GM19467 (cell line): ENCODE results near the gene CDC20.

Experiments used
- ATAC-seq: cut with Tn5 transposase; IDR thresholded peaks from one replicate; pipeline ENCODE4 v1.9.1; 2021; ENCODE audit warnings: mild to moderate bottlenecking, moderate library complexity; ENCODE audit not compliant: unreplicated experiment

The CDC20 gene

GRCh38 chr1:43358746-43359693 lies at the start of gene CDC20:
Gene CDC20, plus strand, starts transcription at chr1:43358981. Its CDS starts 235 bp downstream, at chr1:43359216.
- peak; percentile 89 for ATAC-seq

GRCh38 chr1:43309405-43310025 lies 49.3 kb upstream of the CDC20 start:
- no peak for ATAC-seq

DNA sequence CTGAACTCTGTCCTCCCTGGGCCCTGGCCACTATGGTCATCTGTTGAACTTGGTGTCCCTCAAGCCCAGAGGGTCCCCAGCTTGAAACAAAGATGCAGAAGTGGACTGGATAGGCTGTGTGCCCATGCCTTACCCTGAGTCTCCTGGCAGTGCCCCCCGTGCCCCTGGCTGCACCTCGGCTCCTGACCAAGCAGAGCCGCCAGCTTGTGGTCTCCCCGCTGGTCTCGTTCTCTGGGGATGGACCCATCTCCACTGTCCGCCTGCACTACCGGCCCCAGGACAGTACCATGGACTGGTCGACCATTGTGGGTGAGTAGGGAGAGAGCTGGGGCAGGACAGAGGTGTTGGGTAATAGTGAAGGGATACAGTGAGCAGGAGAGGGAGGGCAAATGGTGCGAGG lies 47.3 kb upstream of the CDC20 start:
- no peak for ATAC-seq

GRCh38 chr1:43312212-43312623 lies 46.6 kb upstream of the CDC20 start:
- no peak for ATAC-seq

- ATAC-seq = no peak
Observed at GRCh38 chr1:43312663-43313515, 45.9 kb upstream of the CDC20 start.

- no peak for ATAC-seq
Observed at GRCh38 chr1:43313771-43314170, 45.0 kb upstream of the CDC20 start.

DNA sequence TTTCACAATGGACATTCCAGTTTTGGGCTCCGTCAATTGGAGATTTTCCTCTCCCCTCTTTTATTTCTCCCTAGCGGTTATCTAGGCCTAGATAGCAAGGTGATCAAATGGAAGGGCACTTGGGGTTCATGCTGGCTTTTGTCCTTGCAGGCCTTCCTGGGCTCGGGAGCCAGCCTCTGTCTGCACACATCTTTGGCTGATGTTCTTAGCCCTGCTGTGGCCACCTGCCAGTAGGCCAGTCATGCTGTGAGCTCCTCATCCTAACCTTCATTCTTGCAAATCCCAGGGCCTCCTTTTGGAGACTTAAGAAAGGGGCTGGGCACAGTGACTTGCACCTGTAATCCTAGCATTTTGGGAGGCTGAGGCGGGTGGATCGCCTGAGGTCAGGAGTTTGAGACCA lies 44.5 kb upstream of the CDC20 start:
- no peak for ATAC-seq

- no peak for ATAC-seq
Observed at GRCh38 chr1:43315481-43315880, 43.3 kb upstream of the CDC20 start.

DNA sequence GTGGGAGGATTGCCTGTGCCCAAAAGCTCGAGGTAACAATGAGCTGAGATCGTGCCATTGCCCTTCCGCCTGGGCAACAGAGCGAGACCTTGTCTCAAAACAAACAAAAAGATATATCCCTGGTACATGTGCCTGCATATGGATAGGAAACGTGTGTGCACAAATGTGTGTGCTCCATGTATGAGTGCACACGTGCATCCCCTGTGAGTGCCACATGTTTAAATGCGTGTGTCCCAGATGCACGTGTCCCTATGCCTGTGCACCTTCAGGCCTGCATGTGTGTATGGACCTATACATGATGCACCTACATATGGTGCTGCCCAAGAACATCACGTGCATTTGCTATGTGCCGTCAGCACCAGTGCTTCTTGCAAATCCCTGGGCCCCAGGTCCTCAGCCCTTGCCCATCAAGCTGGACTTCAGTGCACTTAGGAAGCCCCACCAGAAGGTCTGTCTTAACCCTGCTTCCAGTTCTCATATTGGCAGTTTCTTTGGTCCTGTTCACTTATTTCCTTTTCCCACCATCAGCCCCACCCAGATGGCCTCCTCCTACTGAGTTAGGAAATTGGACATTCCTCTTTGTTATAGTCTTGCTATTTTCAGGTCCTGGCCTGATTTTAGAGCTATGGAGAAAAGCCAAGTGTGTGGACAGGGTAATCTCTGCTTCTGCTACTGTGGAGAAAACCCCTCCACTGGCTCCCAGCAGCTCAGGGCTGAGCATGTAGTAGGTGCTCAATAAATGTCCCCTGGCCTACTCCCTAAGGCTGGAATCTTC lies 42.6 kb upstream of the CDC20 start:
- no peak for ATAC-seq

- no peak for ATAC-seq
Observed at GRCh38 chr1:43316738-43317520, 41.9 kb upstream of the CDC20 start.

- no peak for ATAC-seq
Observed at GRCh38 chr1:43317817-43318471, 40.8 kb upstream of the CDC20 start.

- ATAC-seq = no peak
Observed at GRCh38 chr1:43318831-43319230, 40.0 kb upstream of the CDC20 start.

DNA sequence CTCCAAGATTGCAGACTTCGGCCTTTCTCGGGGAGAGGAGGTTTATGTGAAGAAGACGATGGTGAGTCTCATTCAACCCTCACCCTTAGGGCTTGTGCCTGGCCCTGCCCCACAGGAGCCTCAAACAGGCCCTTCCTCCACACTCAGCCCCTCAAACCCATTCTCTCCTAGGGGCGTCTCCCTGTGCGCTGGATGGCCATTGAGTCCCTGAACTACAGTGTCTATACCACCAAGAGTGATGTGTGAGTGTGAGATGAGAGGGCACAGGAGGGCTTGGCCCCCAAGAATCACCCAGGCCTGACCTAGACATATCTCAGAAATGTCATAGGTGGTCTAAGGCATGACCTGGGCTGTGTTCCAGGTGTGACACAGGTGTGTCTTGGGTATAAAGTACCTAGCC lies 39.5 kb upstream of the CDC20 start:
- no peak for ATAC-seq

GRCh38 chr1:43319766-43320165 lies 39.0 kb upstream of the CDC20 start:
- ATAC-seq = no peak

DNA sequence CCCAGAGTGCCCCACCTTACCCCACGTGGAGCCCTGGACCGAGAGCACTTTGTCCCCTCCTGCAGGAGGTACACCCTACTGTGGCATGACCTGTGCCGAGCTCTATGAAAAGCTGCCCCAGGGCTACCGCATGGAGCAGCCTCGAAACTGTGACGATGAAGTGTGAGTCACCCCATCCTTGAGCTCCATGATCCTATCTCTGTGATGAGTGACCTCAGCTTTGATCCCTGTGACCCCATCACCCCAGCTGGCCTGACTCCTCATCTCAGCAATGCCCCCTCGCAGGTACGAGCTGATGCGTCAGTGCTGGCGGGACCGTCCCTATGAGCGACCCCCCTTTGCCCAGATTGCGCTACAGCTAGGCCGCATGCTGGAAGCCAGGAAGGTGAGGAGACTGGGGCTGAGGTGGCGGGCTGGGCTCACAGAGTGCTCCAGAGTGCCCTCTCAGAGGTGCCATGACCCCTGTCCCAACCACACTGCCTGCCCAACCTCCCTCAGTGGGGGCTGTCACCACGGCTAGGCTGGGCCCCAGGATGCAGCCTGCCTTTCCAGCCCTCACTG lies 37.4 kb upstream of the CDC20 start:
- no peak for ATAC-seq

DNA sequence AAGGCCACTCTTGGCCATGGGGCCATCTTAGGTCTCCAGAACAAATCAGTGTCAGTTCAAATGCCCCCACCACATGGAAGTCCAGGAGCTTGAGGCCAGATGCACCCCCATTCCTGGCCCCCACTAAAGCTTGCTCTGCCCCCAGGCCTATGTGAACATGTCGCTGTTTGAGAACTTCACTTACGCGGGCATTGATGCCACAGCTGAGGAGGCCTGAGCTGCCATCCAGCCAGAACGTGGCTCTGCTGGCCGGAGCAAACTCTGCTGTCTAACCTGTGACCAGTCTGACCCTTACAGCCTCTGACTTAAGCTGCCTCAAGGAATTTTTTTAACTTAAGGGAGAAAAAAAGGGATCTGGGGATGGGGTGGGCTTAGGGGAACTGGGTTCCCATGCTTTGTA lies 36.3 kb upstream of the CDC20 start:
- no peak for ATAC-seq

DNA sequence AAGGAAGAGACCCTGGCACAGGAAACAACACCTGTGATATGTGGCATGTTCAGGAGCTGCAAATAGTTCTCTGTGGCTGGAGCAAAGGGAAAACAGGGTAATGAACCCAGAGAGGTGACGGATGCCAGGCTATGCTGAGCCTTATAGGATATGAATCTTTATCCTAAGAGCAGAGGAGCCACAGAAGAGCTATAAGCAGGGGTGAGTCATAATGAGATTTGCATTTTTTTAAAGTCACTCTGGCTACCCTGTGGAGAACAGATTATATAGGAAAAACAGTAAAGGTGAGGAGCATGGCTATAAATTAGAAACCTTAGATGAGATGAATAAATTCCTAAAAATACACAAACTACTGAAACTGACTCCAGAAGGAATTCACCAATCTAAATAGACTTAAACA lies 34.0 kb upstream of the CDC20 start:
- ATAC-seq = no peak

GRCh38 chr1:43325381-43325780 lies 33.4 kb upstream of the CDC20 start:
- ATAC-seq = no peak
